HAP-1 (cell line): ENCODE measurements around the gene GLI2.

Experiments used
- DNase-seq, 2 experiments: peaks; one replicate each; pipeline ENCODE4 v3.0.0-alpha.2; 2016 to 2020; ENCODE audit warnings: low spot score in 2 of 2
- H3K27me3 ChIP-seq: fragments of 250-450 bp; sonication (Bioruptor Pico); 2 replicates; pipeline ENCODE4 v1.5.1; 2020; ENCODE audit warnings: low read depth, mild to moderate bottlenecking, moderate library complexity
- H3K36me3 ChIP-seq: fragments of 250-450 bp; sonication (Bioruptor Pico); replicated peaks from 2 replicates; pipeline ENCODE4 v1.5.1; 2020; ENCODE audit warnings: mild to moderate bottlenecking
- H3K4me1 ChIP-seq: fragments of 250-450 bp; sonication (Bioruptor Pico); 2 replicates; pipeline ENCODE4 v1.5.1; 2020; ENCODE audit warnings: mild to moderate bottlenecking
- H3K4me3 ChIP-seq: fragments of 250-450 bp; sonication (Bioruptor Pico); 2 replicates; pipeline ENCODE4 v1.5.1; 2020; ENCODE audit warnings: mild to moderate bottlenecking, moderate library complexity
- H3K9me3 ChIP-seq: fragments of 250-450 bp; sonication (Bioruptor Pico); 2 replicates; pipeline ENCODE4 v1.5.1; 2020; ENCODE audit warnings: mild to moderate bottlenecking, moderate library complexity
- in situ Hi-C: fragments of 300-500 bp; cut with MboI; formaldehyde crosslinking; loops from 3 replicates; pipeline ENCODE4 v1.14.3; 2020; ENCODE audit warnings: low sequenced_read_pairs, inconsistent platforms, mixed read lengths

GLI2 gene

DNA sequence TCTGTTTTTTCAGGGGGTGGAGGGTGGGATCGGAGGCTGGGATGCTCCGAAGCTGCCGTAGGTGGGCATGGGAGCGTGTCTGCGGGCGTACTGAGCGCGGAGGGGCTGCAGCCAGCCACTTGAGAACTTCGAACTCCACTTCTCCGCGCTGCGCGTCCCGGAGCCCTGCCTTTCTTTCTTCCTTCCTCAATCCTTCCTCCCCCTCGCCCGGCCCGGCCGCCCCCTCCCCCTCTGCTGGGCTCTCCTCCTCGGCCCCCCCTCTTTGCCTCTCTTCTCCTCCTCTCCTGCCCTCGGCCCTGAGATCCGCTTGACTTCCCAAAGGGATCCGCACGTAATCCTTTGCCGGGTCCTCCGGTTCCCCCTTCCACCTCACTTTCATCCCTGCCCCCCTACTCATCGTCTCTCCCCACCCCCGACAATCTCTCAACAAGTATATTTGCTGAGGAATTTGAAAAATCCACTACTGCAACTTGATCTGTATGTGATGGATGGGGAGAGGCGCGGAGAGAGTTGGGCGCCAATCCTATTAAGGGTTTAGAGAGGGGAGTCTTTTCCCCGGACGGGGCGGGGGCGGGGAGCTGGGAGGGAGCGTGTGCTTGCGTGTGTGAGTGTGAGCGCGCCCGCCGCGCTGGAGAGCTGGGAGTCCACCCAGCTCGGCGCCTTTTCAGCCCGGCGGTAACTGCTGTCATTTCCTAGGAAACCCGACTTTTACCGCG is 1.1 kb downstream of the GLI2 start:
- Histone ChIP-seq H3K27me3 (no peaks in the 10 kb centered on the region), H3K9me3 (no peaks in the 10 kb centered on the region), H3K4me3 (peak overlapping the region; percentile 77), H3K36me3 (no peaks in the 10 kb centered on the region), H3K4me1 (peaks cover 35% of the 10 kb centered on the region)
- in situ Hi-C loops = no loop called here
- peak; percentile 90 to 91 for DNase-seq

DNA sequence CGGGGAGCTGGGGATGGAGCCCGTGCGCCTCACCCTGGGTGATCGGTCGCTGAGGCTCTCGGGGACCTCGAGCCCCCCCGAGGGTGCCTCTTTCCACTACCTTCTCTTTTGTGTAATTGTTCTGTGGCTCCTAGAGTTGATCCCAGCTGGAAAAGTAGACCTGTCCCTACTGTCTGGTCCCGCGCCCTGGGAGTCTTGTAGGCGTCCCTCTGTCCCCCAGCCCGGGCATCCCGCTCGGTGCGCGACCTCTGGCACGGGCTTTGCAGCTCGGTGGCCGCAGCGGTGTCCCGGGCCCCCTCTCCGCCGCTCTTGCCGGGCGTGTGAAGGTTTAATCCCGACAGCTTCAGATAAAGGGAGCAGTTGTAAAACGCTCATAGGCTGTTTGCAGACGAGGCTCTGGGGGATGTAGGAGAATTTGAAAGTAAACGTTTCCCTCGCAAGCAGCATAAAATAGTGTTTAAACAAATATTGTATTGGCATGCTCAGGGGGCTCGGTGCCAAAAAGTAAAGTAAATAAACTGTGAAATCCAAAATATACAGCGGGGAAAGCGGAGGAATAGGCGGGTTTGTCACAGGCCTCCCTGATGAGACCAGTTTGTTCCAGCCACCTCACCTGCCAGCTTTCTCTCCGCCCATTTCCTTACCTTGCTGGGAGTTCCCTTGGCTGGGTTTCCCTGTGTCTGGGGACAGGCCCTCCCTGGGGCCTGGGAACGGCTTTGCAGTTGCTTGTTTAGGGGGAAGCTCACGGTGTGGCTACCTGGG is 1.9 kb downstream of the GLI2 start:
- Histone ChIP-seq H3K4me1 (peaks cover 37% of the 10 kb centered on the region), H3K27me3 (no peaks in the 10 kb centered on the region), H3K9me3 (no peaks in the 10 kb centered on the region), H3K4me3 (peak overlapping the region; percentile 77), H3K36me3 (no peaks in the 10 kb centered on the region)
- in situ Hi-C loops = no loop called here
- DNase-seq = peak; percentile 24 to 60

DNA sequence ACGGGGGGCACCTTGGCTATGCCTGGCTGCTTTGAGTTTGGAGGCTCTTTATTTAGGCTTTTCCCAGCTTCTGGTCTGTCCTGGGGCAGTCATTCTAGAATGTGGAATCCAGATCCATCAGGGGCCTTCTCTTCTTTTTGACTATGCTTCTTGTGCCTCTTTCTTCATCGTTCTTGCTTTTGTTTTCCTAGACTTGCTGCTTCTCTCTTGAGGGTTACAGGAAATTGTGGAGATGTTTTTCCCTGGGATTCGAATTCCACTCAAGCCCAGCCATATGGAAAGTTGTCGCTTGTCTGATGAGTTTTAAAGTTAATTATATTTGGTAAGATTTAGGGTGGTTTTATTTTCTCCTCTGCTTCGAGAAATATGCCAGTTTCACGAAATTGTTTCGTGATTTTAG is 2.4 kb downstream of the GLI2 start:
- Histone ChIP-seq H3K4me3 (peak overlapping the region; percentile 77), H3K36me3 (no peaks in the 10 kb centered on the region), H3K9me3 (no peaks in the 10 kb centered on the region), H3K27me3 (no peaks in the 10 kb centered on the region), H3K4me1 (peaks cover 37% of the 10 kb centered on the region)
- in situ Hi-C loops = no loop called here
- no peak for DNase-seq

DNA sequence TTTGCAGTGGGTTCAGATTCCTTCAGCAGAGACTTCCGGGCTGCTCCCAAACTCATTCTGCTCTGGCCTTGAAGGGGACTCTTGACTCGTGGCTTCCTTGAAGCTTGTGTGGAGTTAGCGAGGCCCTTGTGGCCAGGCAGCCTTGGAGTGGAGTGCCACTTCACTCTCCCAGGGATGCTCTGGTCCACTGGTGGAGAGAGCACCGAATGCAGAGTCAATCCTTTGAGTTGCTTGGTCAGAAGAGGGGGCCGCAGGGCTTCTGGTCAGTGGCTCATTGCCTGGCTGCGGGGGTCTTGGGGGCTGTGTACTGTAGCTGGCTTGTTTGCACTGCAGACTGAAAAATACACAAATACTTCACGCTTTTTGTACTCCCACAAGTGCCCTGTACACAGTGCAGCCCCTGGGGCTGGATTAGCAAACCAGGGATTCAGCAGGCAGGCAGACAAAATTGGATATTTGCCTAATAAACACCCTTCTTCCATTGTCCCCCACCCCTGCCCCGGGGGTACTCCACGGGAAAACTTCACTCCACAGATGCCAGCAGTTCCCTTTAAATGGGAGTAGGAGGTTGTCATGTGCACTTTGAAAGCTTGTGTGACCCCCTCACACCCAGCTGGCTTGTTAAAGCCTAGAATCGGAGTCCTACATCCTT is 3.2 kb downstream of the GLI2 start:
- DNase-seq = peak; percentile 49 to 71
- H3K27me3 ChIP-seq = no peaks in the 10 kb centered on the region
- peak overlapping the region; percentile 3; the same call in 1 of the 2 replicates for H3K4me3 ChIP-seq
- H3K36me3 ChIP-seq = no peaks in the 10 kb centered on the region
- no peaks in the 10 kb centered on the region for H3K9me3 ChIP-seq
- in situ Hi-C loops = no loop called here
- peaks cover 37% of the 10 kb centered on the region for H3K4me1 ChIP-seq

DNA sequence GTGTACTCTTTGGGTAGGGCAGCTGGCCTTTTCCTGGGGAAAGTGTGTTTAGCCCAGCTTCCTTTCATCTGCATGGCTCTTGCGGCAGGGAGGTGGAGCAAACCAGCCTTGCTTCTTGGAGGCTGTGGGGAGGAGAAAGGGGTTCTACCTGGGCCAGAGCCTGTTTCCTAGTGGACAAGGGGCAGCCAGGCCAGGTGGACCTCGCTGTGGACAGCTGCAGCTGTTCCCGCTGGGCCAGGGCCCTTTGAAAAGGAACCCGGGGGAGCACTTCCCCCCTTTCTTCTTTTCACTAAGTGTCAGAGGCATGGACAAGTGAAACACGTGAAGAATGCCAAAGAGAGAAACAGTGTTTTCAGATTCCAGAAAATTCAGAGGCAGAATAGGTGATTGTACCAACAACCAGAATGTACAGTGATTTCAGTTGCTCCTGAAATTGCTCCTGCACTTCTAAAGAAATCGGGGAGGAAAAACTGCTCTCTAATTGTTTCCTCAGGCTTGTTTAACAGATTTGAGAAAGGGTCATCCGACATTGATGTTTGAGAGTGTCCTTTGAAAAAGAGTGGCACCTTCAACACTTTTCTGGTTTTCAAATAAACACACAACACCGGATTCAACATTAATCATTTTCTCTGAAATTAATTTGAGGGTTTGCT is 3.9 kb downstream of the GLI2 start:
- in situ Hi-C loops = no loop called here
- H3K27me3 ChIP-seq = no peaks in the 10 kb centered on the region
- peak in 1 of 2 experiments; percentile 19 for DNase-seq

DNA sequence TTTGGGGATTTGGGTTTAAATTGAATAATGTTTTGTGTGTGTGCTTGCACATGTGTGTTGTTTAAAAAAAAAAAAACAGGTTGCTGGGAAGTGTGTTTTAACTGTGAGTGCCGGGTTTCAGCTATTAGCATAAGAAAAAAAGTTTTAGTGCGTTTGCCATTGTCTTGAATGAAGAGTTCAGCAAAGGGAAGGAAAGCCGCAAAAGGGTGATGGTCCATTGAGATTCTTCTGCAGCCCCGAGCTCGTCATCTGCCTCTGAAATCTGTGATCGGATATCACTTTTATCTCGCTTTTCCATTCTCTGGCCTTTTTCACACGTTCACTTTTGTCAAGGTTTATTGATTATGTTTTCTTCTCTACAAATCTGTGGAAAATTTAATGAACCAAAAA is 4.7 kb downstream of the GLI2 start:
- no peaks in the 10 kb centered on the region for H3K27me3 ChIP-seq
- peaks cover 33% of the 10 kb centered on the region for H3K4me1 ChIP-seq
- peak; percentile 74 to 94 for DNase-seq
- no peaks in the 10 kb centered on the region for H3K36me3 ChIP-seq
- in situ Hi-C loops = no loop called here
- H3K9me3 ChIP-seq = no peaks in the 10 kb centered on the region
- H3K4me3 ChIP-seq = peak overlapping the region; percentile 2

More for the DNA sequence above, 3.9 kb downstream of the GLI2 start:
- H3K4me3 ChIP-seq = no peak overlapping the region
- H3K36me3 ChIP-seq = no peaks in the 10 kb centered on the region
- H3K4me1 ChIP-seq = peaks cover 37% of the 10 kb centered on the region
- no peaks in the 10 kb centered on the region for H3K9me3 ChIP-seq

DNA sequence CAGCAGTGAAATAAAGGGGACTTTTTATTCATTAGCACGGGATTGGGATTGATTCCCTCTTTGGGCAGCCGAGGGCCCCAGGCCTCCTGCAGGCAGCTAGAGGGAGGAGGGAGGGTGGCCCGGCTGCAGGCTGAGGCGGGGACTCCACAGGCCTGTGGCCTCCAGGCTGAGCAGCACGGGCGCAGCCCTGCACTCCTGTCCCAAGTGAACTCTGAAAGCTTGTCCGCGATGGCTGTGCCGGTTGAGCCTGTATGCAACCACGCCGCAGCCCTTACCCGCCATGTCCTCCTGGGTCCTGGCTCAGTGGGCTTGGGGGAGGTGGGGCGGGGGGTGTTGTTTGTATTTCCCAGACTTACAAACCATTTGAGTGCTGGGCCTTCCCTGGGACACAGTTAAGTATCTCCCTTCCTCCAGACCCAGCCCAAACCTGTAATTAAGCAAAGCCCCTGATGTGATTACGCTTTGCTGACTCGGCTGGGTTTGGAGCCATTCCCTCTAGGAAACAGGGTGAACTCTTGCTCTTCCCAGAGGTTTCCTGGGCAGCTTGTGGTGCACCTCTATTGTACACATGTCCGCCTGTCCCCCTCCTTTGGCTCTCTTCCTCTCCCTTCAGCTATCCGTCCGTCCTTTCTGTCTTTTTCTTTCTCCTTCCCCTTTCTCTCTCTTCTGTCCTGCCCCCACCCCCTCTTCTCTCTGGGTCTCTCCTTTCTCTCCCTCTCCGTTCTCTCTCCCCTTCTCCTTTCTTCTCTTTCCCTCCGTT is 5.3 kb downstream of the GLI2 start:
- peak; percentile 68 to 86 for DNase-seq
- Histone ChIP-seq H3K36me3 (no peaks in the 10 kb centered on the region), H3K4me1 (peaks cover 33% of the 10 kb centered on the region), H3K9me3 (no peaks in the 10 kb centered on the region), H3K4me3 (peak overlapping the region; percentile 2), H3K27me3 (no peaks in the 10 kb centered on the region)
- in situ Hi-C loops = no loop called here

DNA sequence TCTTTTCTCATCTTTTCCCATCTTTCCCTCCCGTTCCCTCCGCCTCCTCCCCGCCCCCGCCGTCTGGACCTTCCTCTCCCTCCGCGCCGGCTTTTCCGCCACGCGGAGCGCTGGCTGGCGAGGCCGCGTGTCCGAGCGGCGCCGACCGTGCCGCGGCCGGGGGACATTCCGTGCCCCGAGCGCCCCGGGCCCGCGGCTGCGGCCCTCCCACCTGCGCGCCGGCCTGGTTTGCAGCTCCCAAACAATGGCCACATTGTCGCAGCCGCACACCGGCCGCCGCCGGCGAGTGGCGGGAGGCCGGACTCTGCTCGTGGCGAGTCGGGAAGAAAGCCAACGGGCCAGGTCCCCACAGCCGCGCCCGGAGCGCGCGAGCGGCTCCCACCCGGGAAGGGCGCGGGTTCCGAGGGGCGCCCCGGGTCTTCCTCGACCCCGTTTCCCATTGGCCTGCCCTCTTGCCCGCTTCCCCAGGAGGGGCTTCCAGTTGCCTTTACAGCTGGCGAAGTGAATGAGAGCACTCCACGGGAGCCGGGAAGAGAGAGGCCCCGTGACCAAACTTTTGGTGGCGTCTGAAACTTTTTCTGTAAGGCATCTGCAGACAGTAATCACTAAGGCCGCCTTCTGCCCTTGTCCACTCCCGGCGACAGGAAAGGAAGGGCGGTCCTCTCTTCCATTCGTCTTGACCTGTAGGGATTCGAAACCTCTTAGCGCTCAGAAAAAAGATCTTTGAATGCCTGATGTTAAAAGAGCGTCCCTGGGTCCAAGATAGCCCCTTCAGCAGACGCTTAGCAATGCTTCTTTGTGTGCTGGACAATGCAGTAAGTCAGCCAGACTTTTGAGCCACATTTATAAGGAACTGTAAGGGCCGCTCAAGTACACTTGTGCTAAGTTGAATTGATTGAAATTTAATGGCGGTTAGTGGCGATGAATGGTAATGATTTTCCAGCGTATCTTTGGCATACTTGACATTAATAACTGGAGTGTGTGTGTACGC is 6.2 kb downstream of the GLI2 start:
- H3K9me3 ChIP-seq = no peaks in the 10 kb centered on the region
- H3K36me3 ChIP-seq = no peaks in the 10 kb centered on the region
- H3K4me1 ChIP-seq = peaks cover 33% of the 10 kb centered on the region
- no peaks in the 10 kb centered on the region for H3K27me3 ChIP-seq
- in situ Hi-C loops = no loop called here
- no peak for DNase-seq
- no peak overlapping the region for H3K4me3 ChIP-seq

DNA sequence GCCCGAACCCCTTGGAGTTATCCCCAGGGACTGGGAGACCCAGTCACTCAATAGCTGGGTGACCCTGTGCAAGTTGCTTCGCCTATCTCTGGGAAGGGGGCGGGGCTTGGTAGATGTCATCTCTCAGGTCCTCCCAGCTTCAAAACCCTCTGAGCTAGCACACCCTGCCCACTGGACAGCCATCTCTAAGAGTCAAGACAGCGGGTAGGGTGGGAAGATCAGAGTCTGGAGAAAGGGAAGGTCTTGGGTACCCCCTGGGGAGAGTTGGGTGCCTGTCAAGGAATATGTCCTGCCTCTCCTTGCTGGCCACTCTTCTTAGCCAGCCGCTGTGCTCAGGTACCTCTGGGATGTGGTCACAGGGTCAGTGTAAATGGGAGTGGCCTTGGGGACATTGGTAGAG is 8.0 kb downstream of the GLI2 start:
- in situ Hi-C loops = no loop called here
- peaks cover 23% of the 10 kb centered on the region for H3K4me1 ChIP-seq

DNA sequence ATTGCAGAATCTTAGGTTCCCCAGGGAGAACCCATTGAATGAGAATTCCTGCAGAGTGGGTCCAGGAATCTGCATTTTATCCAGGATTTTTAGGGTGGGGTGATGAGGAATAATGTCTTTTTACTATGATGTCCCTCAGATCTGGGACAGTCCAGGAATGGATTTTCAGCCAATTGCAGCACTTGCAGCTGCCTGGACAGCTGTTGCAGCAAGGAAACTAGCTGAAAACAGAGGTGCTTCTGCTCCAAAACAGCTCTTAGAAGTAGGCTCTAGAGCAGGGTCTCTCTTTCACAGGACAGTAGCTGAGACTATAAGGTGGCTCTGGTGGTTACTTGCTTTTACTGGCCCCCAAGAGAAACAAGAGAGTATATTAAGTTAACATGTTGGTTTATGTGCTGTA is 9.1 kb downstream of the GLI2 start:
- Histone ChIP-seq H3K36me3 (no peaks in the 10 kb centered on the region), H3K9me3 (no peaks in the 10 kb centered on the region), H3K27me3 (no peaks in the 10 kb centered on the region), H3K4me3 (no peak overlapping the region), H3K4me1 (peaks cover 12% of the 10 kb centered on the region)
- in situ Hi-C loops = no loop called here
- DNase-seq = no peak

More for the DNA sequence above, 8.0 kb downstream of the GLI2 start:
- Histone ChIP-seq H3K4me3 (no peak overlapping the region), H3K36me3 (no peaks in the 10 kb centered on the region), H3K27me3 (no peaks in the 10 kb centered on the region), H3K9me3 (no peaks in the 10 kb centered on the region)
- DNase-seq = no peak

DNA sequence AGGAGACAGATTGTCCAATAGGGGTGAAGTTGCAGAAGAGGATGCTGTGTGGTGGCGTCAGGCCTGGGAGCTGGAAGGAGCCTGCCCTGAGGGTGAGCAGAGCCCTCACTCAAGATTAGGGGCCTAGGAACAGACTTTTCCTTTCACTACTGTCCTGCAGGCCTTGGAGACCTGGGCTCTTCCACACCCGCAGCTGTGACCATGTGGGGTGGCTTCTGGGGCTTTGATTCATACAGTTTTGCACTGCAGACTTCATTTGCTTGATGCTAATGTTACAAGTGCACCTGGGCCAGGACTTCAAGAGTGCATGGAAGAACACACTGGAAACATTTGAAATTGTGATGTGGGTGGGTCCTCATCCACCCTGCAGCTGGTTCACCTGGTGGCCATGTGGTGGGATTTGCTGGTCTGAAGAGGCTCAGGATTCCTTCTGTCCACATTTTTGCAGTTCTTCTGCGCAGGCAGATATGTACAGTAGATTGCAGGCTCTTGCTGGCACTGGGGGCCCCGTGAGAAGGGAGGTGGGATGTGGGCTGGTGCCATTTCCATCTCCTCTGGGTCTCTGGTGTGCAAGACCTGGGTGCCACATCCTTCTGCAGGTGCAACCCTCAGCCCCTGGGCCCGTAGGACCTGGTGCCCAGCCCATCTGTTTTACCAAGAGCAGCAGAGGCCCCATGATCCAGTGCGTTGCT is 9.9 kb downstream of the GLI2 start:
- H3K4me3 ChIP-seq = no peak overlapping the region
- no peak for DNase-seq
- peaks cover 7% of the 10 kb centered on the region for H3K4me1 ChIP-seq
- no peaks in the 10 kb centered on the region for H3K27me3 ChIP-seq
- in situ Hi-C loops = no loop called here
- H3K9me3 ChIP-seq = no peaks in the 10 kb centered on the region
- no peaks in the 10 kb centered on the region for H3K36me3 ChIP-seq

DNA sequence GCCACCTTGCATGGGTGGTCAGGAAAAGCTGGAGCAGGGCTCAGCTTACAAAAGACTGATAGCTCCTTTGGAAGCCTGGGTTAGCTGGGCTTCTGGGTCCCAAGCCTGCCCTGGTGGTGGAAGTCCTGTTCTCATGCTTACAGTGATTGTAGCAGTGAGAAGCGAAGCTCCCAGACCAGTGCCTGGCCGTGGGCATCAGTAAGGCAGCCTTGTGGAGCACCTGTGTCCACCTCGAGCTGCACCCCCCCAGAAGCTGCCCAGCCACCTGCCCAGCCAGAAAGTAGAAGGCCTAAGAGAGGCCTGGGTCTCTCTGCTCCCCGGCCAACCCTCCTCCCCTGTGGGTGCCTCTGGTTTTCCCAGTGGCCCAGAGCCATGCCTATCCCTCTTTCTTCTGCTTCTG is 10.5 kb downstream of the GLI2 start:
- Histone ChIP-seq H3K36me3 (no peaks in the 10 kb centered on the region), H3K27me3 (no peaks in the 10 kb centered on the region), H3K9me3 (no peaks in the 10 kb centered on the region), H3K4me1 (peaks cover 5% of the 10 kb centered on the region), H3K4me3 (no peak overlapping the region)
- DNase-seq = no peak
- in situ Hi-C loops = no loop called here
